K562 (cell line): ENCODE results near the gene MDM1. TPM values are rescaled to one million over a fixed set of nuclear protein-coding genes. Genes with fewer than 3 reads are reported as not detected.
A peak's percentile ranks its signal among the peaks of the same experiment; 100 is the strongest.

Experiments used
- ATF6 ChIP-seq: sonication (generic); formaldehyde crosslinking; IDR thresholded peaks from 2 replicates; pipeline ENCODE4 v1.4.0; 2020; ENCODE audit warnings: mild to moderate bottlenecking, missing genetic modification reagents
- BACH1 ChIP-seq: fragments of 200-800 bp; sonication (Bioruptor generic); IDR thresholded peaks from 2 replicates; pipeline ENCODE4 v1.6.1; 2016; ENCODE audit warnings: missing genetic modification characterization, missing compliant biosample characterization
- CLOCK ChIP-seq: fragments of 250-450 bp; sonication (Bioruptor Pico); IDR thresholded peaks from 2 replicates; pipeline ENCODE4 v1.4.0; 2020; ENCODE audit warnings: mild to moderate bottlenecking, moderate library complexity, borderline replicate concordance
- FOXO4 ChIP-seq: fragments of 450-650 bp; formaldehyde crosslinking; IDR thresholded peaks from 2 replicates; pipeline ENCODE4 v1.4.0; 2020; ENCODE audit warnings: mild to moderate bottlenecking, moderate library complexity
- GABPA ChIP-seq: fragments of 200-800 bp; sonication (Bioruptor generic); conservative IDR thresholded peaks from 2 replicates; pipeline ENCODE4 v1.6.1; 2016; ENCODE audit warnings: low read depth, missing genetic modification characterization, missing compliant biosample characterization
- HEY1 ChIP-seq: fragments of 250-450 bp; sonication (Bioruptor Pico); IDR thresholded peaks from 2 replicates; pipeline ENCODE4 v1.5.0; 2020; ENCODE audit warnings: mild to moderate bottlenecking, moderate library complexity, borderline replicate concordance
- HNRNPUL1 ChIP-seq: fragments of 200-400 bp; formaldehyde crosslinking; IDR thresholded peaks from 2 replicates; pipeline ENCODE4 v1.6.1; 2017; ENCODE audit warnings: low read length
- HOXB6 ChIP-seq: fragments of 250-450 bp; sonication (Bioruptor Pico); IDR thresholded peaks from 2 replicates; pipeline ENCODE4 v1.5.1; 2022; ENCODE audit warnings: mild to moderate bottlenecking, borderline replicate concordance
- MAFF ChIP-seq: IDR thresholded peaks from 2 replicates; pipeline ENCODE4 v1.6.1; 2012; ENCODE audit warnings: low read length, improper control_type of control experiment
- NFATC3 ChIP-seq: fragments of 450-650 bp; IDR thresholded peaks from 2 replicates; pipeline ENCODE4 v1.6.1; 2017; ENCODE audit warnings: mild to moderate bottlenecking
- NR3C1 ChIP-seq: sonication (generic); formaldehyde crosslinking; IDR thresholded peaks from 2 replicates; pipeline ENCODE4 v1.8.1; 2022; ENCODE audit warnings: missing genetic modification reagents
- PHF20 ChIP-seq: fragments of 450-650 bp; IDR thresholded peaks from 2 replicates; pipeline ENCODE4 v1.6.1; 2018; ENCODE audit not compliant: partially characterized antibody
- SETDB1 ChIP-seq: IDR thresholded peaks from one replicate; pipeline ENCODE4 v1.6.1; 2012; ENCODE audit warnings: low read length, control low read depth, inconsistent platforms
- SFPQ ChIP-seq: fragments of 200-400 bp; formaldehyde crosslinking; IDR thresholded peaks from 2 replicates; pipeline ENCODE4 v1.6.1; 2017; ENCODE audit warnings: mild to moderate bottlenecking, low read depth, low read length, moderate library complexity
- SMAD3 ChIP-seq: fragments of 450-650 bp; formaldehyde crosslinking; conservative IDR thresholded peaks from 2 replicates; pipeline ENCODE4 v1.4.0; 2020; ENCODE audit warnings: mild to moderate bottlenecking
- SMARCE1 ChIP-seq: fragments of 450-650 bp; IDR thresholded peaks from 2 replicates; pipeline ENCODE4 v1.7.1; 2016; ENCODE audit warnings: mild to moderate bottlenecking
- TAF15 ChIP-seq: fragments of 200-400 bp; formaldehyde crosslinking; IDR thresholded peaks from 2 replicates; pipeline ENCODE4 v1.6.1; 2017; ENCODE audit warnings: mild to moderate bottlenecking, low read depth, low read length, moderate library complexity
- TCF3 ChIP-seq: sonication (generic); formaldehyde crosslinking; IDR thresholded peaks from 2 replicates; pipeline ENCODE4 v1.4.0; 2020; ENCODE audit warnings: mild to moderate bottlenecking, missing genetic modification reagents
- VEZF1 ChIP-seq: fragments of 200-800 bp; sonication (Bioruptor generic); IDR thresholded peaks from 2 replicates; pipeline ENCODE4 v1.6.1; 2017; ENCODE audit warnings: missing genetic modification characterization, missing compliant biosample characterization
- polyA plus RNA-seq, 8 experiments: library from polyadenylated mRNA; depleted of rRNA in 4 of 8; stranded (reverse) in 5 of 8; unstranded in 3 of 8; fragments of >200 nt; fragmentation: Nextera tagmentation in 2 of 8; fragmentation: Illumina TruSeq in 1 of 8; extraction: Ambion mirVana in 2 of 8; extraction: Trizol in 1 of 8; gene quantifications; 2 replicates each; pipeline versions ENCODE4 v1.2.1 to v1.2.3, GENCODE V29; 2011 to 2014; ENCODE audit warnings: inconsistent platforms in 1 of 8, missing spikeins in 1 of 8
- total RNA-seq, 7 experiments: library from RNA; depleted of rRNA in 6 of 7; stranded (reverse); fragments of >200 nt in 6 of 7; fragmentation: Illumina TruSeq in 2 of 7; extraction: Trizol in 2 of 7; gene quantifications; 2 replicates each; pipeline versions ENCODE4 v1.2.1 to v1.2.3, GENCODE V29; 2011 to 2021; ENCODE audit warnings: low replicate concordance in 1 of 7

The MDM1 gene
- total and polyA plus RNA-seq, 9 of the 15 experiments (the other 6 are each of a cell fraction or from before 2014, with no cell fraction given), result 7.5 to 16.8 (median 13.1) TPM

- TF ChIP-seq ATF6 (no peak), VEZF1 (no peak), HNRNPUL1 (no peak), GABPA (tag) (peak; percentile 20; the same call in 1 of the 2 replicates), NFATC3 (no peak), TCF3 (CRISPR knock-in tag) (peak; percentile 62; the same call in 1 of the 2 replicates), SMAD3 (CRISPR knock-in tag) (no peak), TAF15 (no peak), HEY1 (CRISPR knock-in tag) (no peak), CLOCK (CRISPR knock-in tag) (no peak), NR3C1 (CRISPR knock-in tag) (no peak), SMARCE1 (no peak), PHF20 (no peak), SETDB1 (no peak), SFPQ (no peak), HOXB6 (CRISPR knock-in tag) (no peak), BACH1 (tag) (0 out of 2 replicates have a peak, but pooled peaks have one; percentile 52), FOXO4 (CRISPR knock-in tag) (no peak), MAFF (no peak)
These were observed 49.5 kb upstream of the MDM1 start (continued) for GRCh38 chr12:68381476-68382219.
